HUES48 (cell line): Measurements from ENCODE around the gene ATP1B2.
A peak's percentile ranks its signal among the peaks of the same experiment; 100 is the strongest.
"Not testable (repeated sequence)": the region's sequence is repeated elsewhere in the genome, so short reads cannot be mapped to it uniquely, and the experiment has no call there.

ENCODE experiments used
- H3K27ac ChIP-seq: one replicate; pipeline ENCODE4 v1.7.0; 2013; ENCODE audit warnings: low read depth, low read length, inconsistent platforms
- H3K27me3 ChIP-seq: 2 replicates; pipeline ENCODE4 v1.6.1; 2013; ENCODE audit warnings: mild to moderate bottlenecking, low read length; ENCODE audit not compliant: control insufficient read depth, insufficient read depth
- H3K36me3 ChIP-seq: 2 replicates; pipeline ENCODE4 v1.6.1; 2013; ENCODE audit warnings: low read length; ENCODE audit not compliant: control insufficient read depth, insufficient read depth
- H3K4me1 ChIP-seq: 2 replicates; pipeline ENCODE4 v1.6.1; 2013; ENCODE audit warnings: mild to moderate bottlenecking, low read length; ENCODE audit not compliant: control insufficient read depth, insufficient read depth
- H3K4me3 ChIP-seq: 2 replicates; pipeline ENCODE4 v1.5.1; 2013; ENCODE audit warnings: mild to moderate bottlenecking, low read depth, low read length
- H3K9ac ChIP-seq: 2 replicates; pipeline ENCODE4 v1.6.1; 2013; ENCODE audit warnings: mild to moderate bottlenecking, low read depth, low read length, moderate library complexity
- H3K9me3 ChIP-seq: 2 replicates; pipeline ENCODE4 v1.6.1; 2013; ENCODE audit warnings: low read length; ENCODE audit not compliant: control insufficient read depth, insufficient read depth

The ATP1B2 gene

GRCh38 chr17:7636163-7636562 is 14.6 kb upstream of the ATP1B2 start:
- Histone ChIP-seq H3K4me3 (no peak overlapping the region), H3K27ac (no peak overlapping the region), H3K9me3 (no peaks in the 10 kb centered on the region), H3K27me3 (no peaks in the 10 kb centered on the region), H3K36me3 (no peaks in the 10 kb centered on the region), H3K9ac (no peak overlapping the region), H3K4me1 (peaks cover 18% of the 10 kb centered on the region)

GRCh38 chr17:7640783-7641182 is 9.9 kb upstream of the ATP1B2 start:
- Histone ChIP-seq H3K27ac (no peak overlapping the region), H3K4me1 (peaks cover 9% of the 10 kb centered on the region), H3K27me3 (no peaks in the 10 kb centered on the region)

GRCh38 chr17:7641635-7642034 is 9.1 kb upstream of the ATP1B2 start:
- H3K4me1 ChIP-seq, H3K27ac ChIP-seq, H3K4me3 ChIP-seq, H3K9me3 ChIP-seq, H3K9ac ChIP-seq, H3K36me3 ChIP-seq, H3K27me3 ChIP-seq: not testable (repeated sequence)

More at GRCh38 chr17:7640783-7641182, 9.9 kb upstream of the ATP1B2 start:
- Histone ChIP-seq H3K9me3 (no peaks in the 10 kb centered on the region), H3K36me3 (no peaks in the 10 kb centered on the region), H3K4me3 (no peak overlapping the region), H3K9ac (no peak overlapping the region)

GRCh38 chr17:7644775-7645174 is 6.0 kb upstream of the ATP1B2 start:
- no peak overlapping the region for H3K9ac ChIP-seq
- peaks cover under 1% of the 10 kb centered on the region; the same call in 1 of the 2 replicates for H3K4me1 ChIP-seq
- no peaks in the 10 kb centered on the region for H3K9me3 ChIP-seq
- no peak overlapping the region for H3K27ac ChIP-seq
- no peak overlapping the region for H3K4me3 ChIP-seq
- H3K36me3 ChIP-seq: no peaks in the 10 kb centered on the region
- peaks cover 1% of the 10 kb centered on the region for H3K27me3 ChIP-seq

GRCh38 chr17:7646457-7646856 is 4.3 kb upstream of the ATP1B2 start:
- no peak overlapping the region for H3K9ac ChIP-seq
- H3K9me3 ChIP-seq: no peaks in the 10 kb centered on the region
- peaks cover 5% of the 10 kb centered on the region; the same call in 1 of the 2 replicates for H3K4me1 ChIP-seq
- H3K4me3 ChIP-seq: no peak overlapping the region
- H3K27ac ChIP-seq: no peak overlapping the region
- peaks cover 12% of the 10 kb centered on the region for H3K27me3 ChIP-seq
- H3K36me3 ChIP-seq: no peaks in the 10 kb centered on the region

- no peaks in the 10 kb centered on the region for H3K9me3 ChIP-seq
- H3K36me3 ChIP-seq: no peaks in the 10 kb centered on the region
- no peak overlapping the region for H3K27ac ChIP-seq
- no peak overlapping the region for H3K4me3 ChIP-seq
- H3K4me1 ChIP-seq: peaks cover 5% of the 10 kb centered on the region; the same call in 1 of the 2 replicates
- H3K9ac ChIP-seq: no peak overlapping the region
- H3K27me3 ChIP-seq: peaks cover 18% of the 10 kb centered on the region
These were observed 3.7 kb upstream of the ATP1B2 start for GRCh38 chr17:7647018-7647417.

GRCh38 chr17:7651097-7651664 is 455 bp downstream of the ATP1B2 start:
- Histone ChIP-seq H3K27ac (no peak overlapping the region), H3K36me3 (no peaks in the 10 kb centered on the region), H3K4me1 (peaks cover 5% of the 10 kb centered on the region; the same call in 1 of the 2 replicates), H3K9ac (no peak overlapping the region), H3K27me3 (peaks cover 29% of the 10 kb centered on the region), H3K9me3 (no peaks in the 10 kb centered on the region), H3K4me3 (peak overlapping the region; percentile 58)

- peaks cover 29% of the 10 kb centered on the region for H3K27me3 ChIP-seq
These were observed 1.1 kb downstream of the ATP1B2 start for GRCh38 chr17:7651665-7652387.

GRCh38 chr17:7652388-7653356 is 1.9 kb downstream of the ATP1B2 start:
- no peaks in the 10 kb centered on the region for H3K9me3 ChIP-seq
- H3K9ac ChIP-seq: no peak overlapping the region
- H3K4me3 ChIP-seq: no peak overlapping the region
- H3K4me1 ChIP-seq: peaks cover 15% of the 10 kb centered on the region
- H3K27me3 ChIP-seq: peaks cover 29% of the 10 kb centered on the region
- H3K36me3 ChIP-seq: no peaks in the 10 kb centered on the region
- H3K27ac ChIP-seq: no peak overlapping the region

More at GRCh38 chr17:7651665-7652387, 1.1 kb downstream of the ATP1B2 start:
- H3K9ac ChIP-seq: no peak overlapping the region
- no peaks in the 10 kb centered on the region for H3K36me3 ChIP-seq
- H3K27ac ChIP-seq: no peak overlapping the region
- no peaks in the 10 kb centered on the region for H3K9me3 ChIP-seq
- peak overlapping the region; percentile 58 for H3K4me3 ChIP-seq
- peaks cover 9% of the 10 kb centered on the region; the same call in 1 of the 2 replicates for H3K4me1 ChIP-seq

GRCh38 chr17:7654832-7655540 is 4.3 kb downstream of the ATP1B2 start:
- Histone ChIP-seq H3K4me1 (peaks cover 17% of the 10 kb centered on the region), H3K4me3 (no peak overlapping the region), H3K9ac (no peak overlapping the region), H3K9me3 (no peaks in the 10 kb centered on the region), H3K27ac (no peak overlapping the region), H3K36me3 (no peaks in the 10 kb centered on the region), H3K27me3 (peaks cover 26% of the 10 kb centered on the region)
